Pancreas (tissue), 10 donors: ENCODE data around the gene MYO18A. TPM values are rescaled to one million over a fixed set of nuclear protein-coding genes. Genes with fewer than 3 reads are reported as not detected.

ENCODE experiments used
- ATAC-seq, 4 donors: fragments of 200-7000 bp; cut with Tn5 transposase; one replicate each; pipeline versions ENCODE4 v1.8.0 to v1.9.1; 2020; ENCODE audit warnings: mild to moderate bottlenecking in 4 of 4, moderate library complexity in 4 of 4
- DNase-seq, 6 donors: peaks; one replicate each; pipeline ENCODE4 v3.0.0-alpha.2; 2020
- FAIRE-seq: peaks from 2 replicates; lab custom pipeline; 2012; peaks lifted over from hg19 to GRCh38; lab: Jason Lieb, UNC
- H3K27ac ChIP-seq, 4 donors: fragments of 200-600 bp; sonication (generic); 1 replicate in 3 of 4; 2 replicates in 1 of 4; pipeline versions ENCODE4 v1.5.0 to v1.8.0; 2020
- H3K27me3 ChIP-seq, 4 donors: fragments of 200-600 bp; one replicate each; pipeline ENCODE4 v1.8.0; 2021
- H3K36me3 ChIP-seq, 3 donors: fragments of 200-600 bp; sonication (generic) in 1 of 3; one replicate each; pipeline versions ENCODE4 v1.5.0 to v1.8.0; 2020 to 2021
- H3K4me1 ChIP-seq, 3 donors: fragments of 200-600 bp; one replicate each; pipeline ENCODE4 v1.8.0; 2021
- H3K4me3 ChIP-seq, 4 donors: fragments of 200-600 bp; sonication (generic) in 2 of 4; one replicate each; pipeline versions ENCODE4 v1.5.0 to v1.8.0; 2020 to 2021
- H3K9me3 ChIP-seq, 4 donors: fragments of 200-600 bp; one replicate each; pipeline ENCODE4 v1.8.0; 2021
- WGBS, 2 donors: extraction: QIAGEN DNeasy Blood & Tissue Kit; methylation state at CpG; one replicate each; pipeline ENCODE4 v1.1.7; 2013; 5-methylcytosine and 5-hydroxymethylcytosine counted together
- intact Hi-C, 3 donors: fragments of 100-400 bp; cut with DNase I; formaldehyde crosslinking; loops; one replicate each; pipeline versions ENCODE4 v1.11.1 to v1.14.2; 2022
- polyA plus RNA-seq, 2 donors: library from polyadenylated mRNA; stranded (reverse); fragments of 200-250 nt; gene quantifications; one replicate each; pipeline ENCODE4 v1.2.3, GENCODE V29; 2013
- total RNA-seq, 6 donors: library from RNA; stranded (reverse); fragmentation: NEBNext Ultra II Directional in 4 of 6; extraction: Animal tissue kit (Norgen Biotek cat#: 25700) in 4 of 6; gene quantifications; one replicate each; pipeline versions ENCODE4 v1.2.1 to v1.2.4, GENCODE V29; 2021 to 2023
- TF ChIP-seq, protein P1 (sequence below), 4 donors: fragments of 200-600 bp; sonication (generic) in 3 of 4; IDR thresholded peaks; one replicate each; pipeline versions ENCODE4 v1.5.0 to v1.8.0; 2021; ENCODE audit warnings: antibody characterized with exemption in 4 of 4
- donor health status: healthy with polysubstance abuse.
- donor health status: DM: no; HTN: no; CAD: no; lungs with moderate emphysema.
- donor health status: DM: no; HTN: no; CAD: no.
- donor health status: control.
- donor health status: control.
- donor health status: Bipolar disorder and iron deficiency.
- donor health status: DM: yes; HTN: yes; CAD: no.
- donor health status: DM: no; HTN: no; CAD: no.
- donor health status: DM: no; HTN: no; CAD: no.
- donor health status: DM: yes; HTN: yes; CAD: no.

Gene MYO18A
- total and polyA plus RNA-seq, 8 donors, result 21.3 to 85.3 (median 33.5) TPM

DNA sequence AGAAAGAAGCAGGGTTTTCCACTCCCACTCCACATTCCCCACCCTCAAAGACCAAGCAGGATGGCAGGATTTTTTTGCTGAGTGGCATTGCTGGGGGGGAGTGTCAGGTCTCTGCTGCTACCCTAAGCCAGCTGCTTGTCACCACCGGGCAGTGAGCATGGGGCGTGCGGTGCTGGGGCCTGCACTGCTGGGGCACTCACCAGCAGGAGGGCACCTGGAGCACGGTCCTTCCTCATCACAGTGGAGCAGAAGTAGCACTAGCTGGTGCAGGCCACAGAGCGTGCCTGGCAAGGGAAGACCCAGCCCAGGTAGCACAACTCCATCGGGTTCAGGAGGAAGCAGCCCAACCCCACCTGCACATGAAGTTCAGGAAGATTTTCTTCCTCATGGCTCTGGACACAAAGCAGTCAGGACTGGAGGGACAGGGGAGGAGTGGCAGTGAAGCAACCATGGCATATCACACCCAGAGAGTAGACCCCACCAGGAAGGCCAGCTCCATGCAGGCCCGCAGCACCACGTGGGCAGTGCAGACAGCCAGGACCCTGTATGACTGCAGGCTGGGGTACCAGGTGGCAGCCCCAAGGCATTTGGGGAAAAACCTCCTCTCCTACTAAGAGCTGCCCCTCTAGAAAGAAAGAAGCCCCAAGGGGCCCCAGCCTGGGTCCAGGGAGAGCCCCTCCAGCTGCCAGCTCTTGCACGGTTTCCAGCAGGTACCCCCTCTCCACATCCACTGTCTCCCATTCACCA lies 16.7 kb upstream of the MYO18A start:
- Histone ChIP-seq H3K27me3 (no peaks in the 10 kb centered on the region), H3K36me3 (no peaks in the 10 kb centered on the region), H3K9me3 (no peaks in the 10 kb centered on the region), H3K4me3 (no peak overlapping the region), H3K4me1 (no peaks in the 10 kb centered on the region), H3K27ac (no peak overlapping the region)
- intact Hi-C loops, result no loop called here
- TF ChIP-seq, protein P1, sequence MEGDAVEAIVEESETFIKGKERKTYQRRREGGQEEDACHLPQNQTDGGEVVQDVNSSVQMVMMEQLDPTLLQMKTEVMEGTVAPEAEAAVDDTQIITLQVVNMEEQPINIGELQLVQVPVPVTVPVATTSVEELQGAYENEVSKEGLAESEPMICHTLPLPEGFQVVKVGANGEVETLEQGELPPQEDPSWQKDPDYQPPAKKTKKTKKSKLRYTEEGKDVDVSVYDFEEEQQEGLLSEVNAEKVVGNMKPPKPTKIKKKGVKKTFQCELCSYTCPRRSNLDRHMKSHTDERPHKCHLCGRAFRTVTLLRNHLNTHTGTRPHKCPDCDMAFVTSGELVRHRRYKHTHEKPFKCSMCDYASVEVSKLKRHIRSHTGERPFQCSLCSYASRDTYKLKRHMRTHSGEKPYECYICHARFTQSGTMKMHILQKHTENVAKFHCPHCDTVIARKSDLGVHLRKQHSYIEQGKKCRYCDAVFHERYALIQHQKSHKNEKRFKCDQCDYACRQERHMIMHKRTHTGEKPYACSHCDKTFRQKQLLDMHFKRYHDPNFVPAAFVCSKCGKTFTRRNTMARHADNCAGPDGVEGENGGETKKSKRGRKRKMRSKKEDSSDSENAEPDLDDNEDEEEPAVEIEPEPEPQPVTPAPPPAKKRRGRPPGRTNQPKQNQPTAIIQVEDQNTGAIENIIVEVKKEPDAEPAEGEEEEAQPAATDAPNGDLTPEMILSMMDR (IDR thresholded peaks at IDR 0.05), result no peak
- FAIRE-seq (no peak), DNase-seq (no peak), ATAC-seq (no peak)
- WGBS, 2 donors, result 73 to 81% methylated on average over 9 of the region's 9 CpGs

DNA sequence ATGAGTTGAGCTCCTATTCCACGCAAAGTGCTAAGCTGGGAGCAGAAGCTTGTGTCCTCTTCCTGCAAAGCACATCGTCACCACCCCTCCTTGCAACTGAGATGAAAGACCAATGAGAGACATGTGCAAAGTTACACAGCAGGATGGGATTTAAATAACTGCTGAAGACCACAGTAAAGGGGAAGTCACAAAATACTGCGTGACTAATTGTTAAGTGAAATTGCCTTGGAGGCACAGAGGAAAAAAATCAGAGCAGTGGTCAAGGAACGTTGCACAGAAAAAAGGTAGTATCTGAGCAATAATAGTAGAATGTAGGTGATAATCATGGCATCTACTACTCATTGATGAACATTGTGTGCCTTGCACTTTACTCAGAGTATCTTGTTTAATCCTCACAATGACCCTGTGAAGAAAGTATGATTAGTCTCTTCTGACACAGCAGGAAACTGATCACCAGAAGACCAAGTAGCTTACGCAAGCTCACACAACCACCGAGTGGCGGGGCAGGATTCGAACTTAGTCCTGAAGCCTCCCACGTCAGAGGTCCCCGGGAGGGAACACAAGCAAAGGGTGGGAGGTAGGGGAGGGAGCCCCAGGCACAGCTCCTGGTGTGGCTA lies 15.4 kb upstream of the MYO18A start:
- Histone ChIP-seq H3K4me1 (no peaks in the 10 kb centered on the region), H3K27me3 (no peaks in the 10 kb centered on the region), H3K9me3 (no peaks in the 10 kb centered on the region), H3K27ac (no peak overlapping the region), H3K36me3 (no peaks in the 10 kb centered on the region), H3K4me3 (no peak overlapping the region)
- TF ChIP-seq, protein P1 (IDR thresholded peaks at IDR 0.05), result no peak
- FAIRE-seq (no peak), DNase-seq (no peak), ATAC-seq (peak in 2 of 4 donors; percentile 56 to 76)
- intact Hi-C loops, result no loop called here
- WGBS, 2 donors, result 68 to 74% methylated on average over 10 of the region's 10 CpGs

DNA sequence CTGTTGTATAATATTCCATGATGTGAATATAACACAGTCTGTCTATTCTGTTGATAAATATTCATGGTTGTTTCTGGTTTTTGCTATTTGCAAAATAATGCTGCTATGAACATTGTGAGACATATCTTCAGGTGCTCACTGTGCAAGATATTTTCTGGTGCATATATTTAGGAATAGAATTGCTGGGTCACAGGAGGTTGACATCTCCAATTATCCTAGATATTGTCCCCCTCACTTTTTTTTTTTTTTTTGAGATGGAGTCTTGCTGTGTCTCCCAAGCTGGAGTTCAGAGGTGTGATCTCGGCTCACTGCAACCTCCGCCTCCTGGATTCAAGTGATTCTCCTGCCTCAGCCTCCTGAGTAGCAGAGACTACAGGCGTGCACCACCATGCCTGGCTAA lies 14.5 kb upstream of the MYO18A start:
- TF ChIP-seq, protein P1 (IDR thresholded peaks at IDR 0.05), result no peak
- no peaks in the 10 kb centered on the region for H3K27me3 ChIP-seq
- no peaks in the 10 kb centered on the region for H3K36me3 ChIP-seq
- ATAC-seq (no peak), FAIRE-seq (no peak), DNase-seq (no peak)
- no peak overlapping the region for H3K4me3 ChIP-seq
- no peak overlapping the region for H3K27ac ChIP-seq
- no peaks in the 10 kb centered on the region for H3K4me1 ChIP-seq
- WGBS, 2 donors, result 86 to 96% methylated on average over 3 of the region's 3 CpGs
- no peaks in the 10 kb centered on the region for H3K9me3 ChIP-seq
- intact Hi-C loops, result no loop called here

DNA sequence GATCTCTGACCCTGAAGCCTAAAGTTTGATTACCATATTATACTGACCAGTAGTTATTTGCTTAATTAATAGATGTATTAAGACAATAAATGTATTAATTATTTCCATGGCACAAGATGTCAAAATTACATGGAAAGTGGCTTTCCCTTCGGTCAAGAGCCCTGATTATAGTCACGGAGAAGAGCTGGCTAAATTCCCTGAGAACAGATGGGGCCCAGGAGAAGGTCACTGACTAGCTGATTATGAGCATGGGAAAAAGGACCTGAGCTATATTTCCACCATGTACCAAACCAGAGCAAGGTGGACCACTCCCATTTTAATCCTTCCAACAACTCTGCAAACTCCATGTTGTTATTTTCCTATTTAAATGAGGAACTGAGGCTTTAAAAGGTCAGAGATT lies 12.9 kb upstream of the MYO18A start:
- ATAC-seq (no peak), DNase-seq (no peak), FAIRE-seq (no peak)
- Histone ChIP-seq H3K36me3 (no peaks in the 10 kb centered on the region), H3K4me1 (no peaks in the 10 kb centered on the region), H3K27ac (no peak overlapping the region), H3K4me3 (no peak overlapping the region), H3K27me3 (no peaks in the 10 kb centered on the region), H3K9me3 (no peaks in the 10 kb centered on the region)
- TF ChIP-seq, protein P1 (IDR thresholded peaks at IDR 0.05), result no peak
- WGBS, 2 donors, result 40 to 41% methylated on average over 2 of the region's 2 CpGs
- intact Hi-C loops, result no loop called here
